ENCODE results near the gene SLC41A2.

Gene SLC41A2

GRCh38 chr12:104974626-104975290 lies 16.7 kb upstream of the SLC41A2 start:
- no peak overlapping the region for H3K4me3 ChIP-seq (ENCODE audit: low read length)
- TF ChIP-seq ZNF274 (IDR thresholded peaks at IDR 0.05; ENCODE audit: low read depth, low read length), result no peak

- no peak overlapping the region for H3K4me3 ChIP-seq (ENCODE audit: low read length)
Measured at GRCh38 chr12:104973250-104973649, 15.2 kb upstream of the SLC41A2 start.

GRCh38 chr12:104971306-104971705 lies 13.2 kb upstream of the SLC41A2 start:
- no peak for TF ChIP-seq ZNF274 (IDR thresholded peaks at IDR 0.05; ENCODE audit: low read depth, low read length)
- no peak overlapping the region for H3K4me3 ChIP-seq (ENCODE audit: low read length)

More at GRCh38 chr12:104973250-104973649, 15.2 kb upstream of the SLC41A2 start:
- no peak for TF ChIP-seq ZNF274 (IDR thresholded peaks at IDR 0.05; ENCODE audit: low read depth, low read length)

- no peak overlapping the region for H3K4me3 ChIP-seq (ENCODE audit: low read length)
- TF ChIP-seq ZNF274 (IDR thresholded peaks at IDR 0.05; ENCODE audit: low read depth, low read length), result no peak
Measured at GRCh38 chr12:104969343-104969742, 11.3 kb upstream of the SLC41A2 start.

- no peak for TF ChIP-seq ZNF274 (IDR thresholded peaks at IDR 0.05; ENCODE audit: low read depth, low read length)
- no peak overlapping the region for H3K4me3 ChIP-seq (ENCODE audit: low read length)
Measured at GRCh38 chr12:104966677-104967076, 8.6 kb upstream of the SLC41A2 start.

GRCh38 chr12:104964856-104965205 lies 6.7 kb upstream of the SLC41A2 start:
- TF ChIP-seq ZNF274 (IDR thresholded peaks at IDR 0.05; ENCODE audit: low read depth, low read length), result no peak
- no peak overlapping the region for H3K4me3 ChIP-seq (ENCODE audit: low read length)

GRCh38 chr12:104964167-104964855 lies 6.2 kb upstream of the SLC41A2 start:
- no peak overlapping the region for H3K4me3 ChIP-seq (ENCODE audit: low read length)
- no peak for TF ChIP-seq ZNF274 (IDR thresholded peaks at IDR 0.05; ENCODE audit: low read depth, low read length)

GRCh38 chr12:104963757-104964156 lies 5.7 kb upstream of the SLC41A2 start:
- no peak for TF ChIP-seq ZNF274 (IDR thresholded peaks at IDR 0.05; ENCODE audit: low read depth, low read length)
- H3K4me3 ChIP-seq (ENCODE audit: low read length), result no peak overlapping the region

GRCh38 chr12:104960464-104960863 lies 2.4 kb upstream of the SLC41A2 start:
- H3K4me3 ChIP-seq (ENCODE audit: low read length), result no peak overlapping the region
- no peak for TF ChIP-seq ZNF274 (IDR thresholded peaks at IDR 0.05; ENCODE audit: low read depth, low read length)

- no peak for TF ChIP-seq ZNF274 (IDR thresholded peaks at IDR 0.05; ENCODE audit: low read depth, low read length)
- no peak overlapping the region for H3K4me3 ChIP-seq (ENCODE audit: low read length)
Measured at GRCh38 chr12:104959335-104959841, 1.3 kb upstream of the SLC41A2 start.

- TF ChIP-seq ZNF274 (IDR thresholded peaks at IDR 0.05; ENCODE audit: low read depth, low read length), result no peak
- peak overlapping the region; percentile 56; the same call in 1 of the 2 replicates for H3K4me3 ChIP-seq (ENCODE audit: low read length)
Measured at GRCh38 chr12:104958805-104959334, 780 bp upstream of the SLC41A2 start.

- TF ChIP-seq ZNF274 (IDR thresholded peaks at IDR 0.05; ENCODE audit: low read depth, low read length), result no peak
- peak overlapping the region; percentile 75 for H3K4me3 ChIP-seq (ENCODE audit: low read length)
Measured at GRCh38 chr12:104957719-104958000, 430 bp downstream of the SLC41A2 start.

- H3K4me3 ChIP-seq (ENCODE audit: low read length), result peak overlapping the region; percentile 75
Measured at GRCh38 chr12:104956870-104957718, 996 bp downstream of the SLC41A2 start.

GRCh38 chr12:104955703-104956102 lies 2.4 kb downstream of the SLC41A2 start:
- TF ChIP-seq ZNF274 (IDR thresholded peaks at IDR 0.05; ENCODE audit: low read depth, low read length), result no peak
- H3K4me3 ChIP-seq (ENCODE audit: low read length), result no peak overlapping the region

More at GRCh38 chr12:104956870-104957718, 996 bp downstream of the SLC41A2 start:
- TF ChIP-seq ZNF274 (IDR thresholded peaks at IDR 0.05; ENCODE audit: low read depth, low read length), result no peak

Measured in GM08714 (cell line).